ENCODE measurements around the gene BUB3.
A peak's percentile ranks its signal among the peaks of the same experiment; 100 is the strongest.

DNA sequence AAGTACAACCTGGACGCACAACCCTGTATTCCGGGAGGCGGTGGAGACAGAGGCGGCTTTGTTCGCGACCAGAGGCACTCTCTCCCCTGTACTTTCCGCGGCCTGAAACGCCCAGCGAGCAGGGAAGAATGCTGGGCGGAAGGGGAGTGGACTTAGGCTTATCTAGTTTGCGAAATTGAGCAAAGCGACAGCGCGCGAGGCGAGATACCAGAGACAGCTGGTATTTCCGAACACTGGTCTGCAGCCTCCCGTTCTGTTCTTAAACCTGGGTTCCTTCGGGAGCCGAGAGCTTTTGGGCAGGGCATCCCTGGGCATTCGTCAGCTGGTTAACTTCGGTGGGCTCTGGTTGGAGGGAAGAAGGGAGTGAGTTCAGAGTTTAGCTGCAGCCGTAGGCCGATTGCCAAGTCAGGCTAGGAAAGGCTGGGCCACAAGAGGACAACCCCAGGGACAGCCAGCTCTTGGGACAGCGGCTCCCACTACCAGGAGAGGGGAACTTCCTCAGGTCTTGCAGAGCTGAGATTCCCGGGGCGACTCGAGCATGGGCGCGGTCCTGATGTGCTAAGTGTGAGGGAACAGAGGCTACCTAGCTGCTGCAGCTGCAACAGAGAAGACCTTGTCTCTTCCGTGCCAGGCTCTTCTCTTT lies 14.6 kb upstream of the BUB3 start:
- TF ChIP-seq, protein P1, sequence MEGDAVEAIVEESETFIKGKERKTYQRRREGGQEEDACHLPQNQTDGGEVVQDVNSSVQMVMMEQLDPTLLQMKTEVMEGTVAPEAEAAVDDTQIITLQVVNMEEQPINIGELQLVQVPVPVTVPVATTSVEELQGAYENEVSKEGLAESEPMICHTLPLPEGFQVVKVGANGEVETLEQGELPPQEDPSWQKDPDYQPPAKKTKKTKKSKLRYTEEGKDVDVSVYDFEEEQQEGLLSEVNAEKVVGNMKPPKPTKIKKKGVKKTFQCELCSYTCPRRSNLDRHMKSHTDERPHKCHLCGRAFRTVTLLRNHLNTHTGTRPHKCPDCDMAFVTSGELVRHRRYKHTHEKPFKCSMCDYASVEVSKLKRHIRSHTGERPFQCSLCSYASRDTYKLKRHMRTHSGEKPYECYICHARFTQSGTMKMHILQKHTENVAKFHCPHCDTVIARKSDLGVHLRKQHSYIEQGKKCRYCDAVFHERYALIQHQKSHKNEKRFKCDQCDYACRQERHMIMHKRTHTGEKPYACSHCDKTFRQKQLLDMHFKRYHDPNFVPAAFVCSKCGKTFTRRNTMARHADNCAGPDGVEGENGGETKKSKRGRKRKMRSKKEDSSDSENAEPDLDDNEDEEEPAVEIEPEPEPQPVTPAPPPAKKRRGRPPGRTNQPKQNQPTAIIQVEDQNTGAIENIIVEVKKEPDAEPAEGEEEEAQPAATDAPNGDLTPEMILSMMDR (optimal IDR thresholded peaks at IDR 0.05 in 1 of 3, IDR thresholded peaks at IDR 0.05 in 1 of 3, conservative IDR thresholded peaks at IDR 0.05 in 1 of 3; ENCODE audit: extremely low read depth in 1 of 3, insufficient read depth in 2 of 3, low read length in 3 of 3): no peak
- peak; percentile 82 for TF ChIP-seq EZH2 (IDR thresholded peaks at IDR 0.05; ENCODE audit: low read length)

All from keratinocyte (primary cell).